Activated naive CD8-positive, alpha-beta T cell treated with anti-CD3 and anti-CD28 coated beads, Interleukin-2, amount 50 U/mL, for 16 hours (primary cell): Measurements from ENCODE around the gene C3orf33.
"Not testable (repeated sequence)": the region's sequence is repeated elsewhere in the genome, so short reads cannot be mapped to it uniquely, and the experiment has no call there.

Source experiments
- DNase-seq: peaks from one replicate; pipeline ENCODE4 v3.0.0-alpha.2; 2020; ENCODE audit warnings: low read depth, low spot score

C3orf33 gene, protein sequence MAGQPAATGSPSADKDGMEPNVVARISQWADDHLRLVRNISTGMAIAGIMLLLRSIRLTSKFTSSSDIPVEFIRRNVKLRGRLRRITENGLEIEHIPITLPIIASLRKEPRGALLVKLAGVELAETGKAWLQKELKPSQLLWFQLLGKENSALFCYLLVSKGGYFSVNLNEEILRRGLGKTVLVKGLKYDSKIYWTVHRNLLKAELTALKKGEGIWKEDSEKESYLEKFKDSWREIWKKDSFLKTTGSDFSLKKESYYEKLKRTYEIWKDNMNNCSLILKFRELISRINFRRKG

DNA sequence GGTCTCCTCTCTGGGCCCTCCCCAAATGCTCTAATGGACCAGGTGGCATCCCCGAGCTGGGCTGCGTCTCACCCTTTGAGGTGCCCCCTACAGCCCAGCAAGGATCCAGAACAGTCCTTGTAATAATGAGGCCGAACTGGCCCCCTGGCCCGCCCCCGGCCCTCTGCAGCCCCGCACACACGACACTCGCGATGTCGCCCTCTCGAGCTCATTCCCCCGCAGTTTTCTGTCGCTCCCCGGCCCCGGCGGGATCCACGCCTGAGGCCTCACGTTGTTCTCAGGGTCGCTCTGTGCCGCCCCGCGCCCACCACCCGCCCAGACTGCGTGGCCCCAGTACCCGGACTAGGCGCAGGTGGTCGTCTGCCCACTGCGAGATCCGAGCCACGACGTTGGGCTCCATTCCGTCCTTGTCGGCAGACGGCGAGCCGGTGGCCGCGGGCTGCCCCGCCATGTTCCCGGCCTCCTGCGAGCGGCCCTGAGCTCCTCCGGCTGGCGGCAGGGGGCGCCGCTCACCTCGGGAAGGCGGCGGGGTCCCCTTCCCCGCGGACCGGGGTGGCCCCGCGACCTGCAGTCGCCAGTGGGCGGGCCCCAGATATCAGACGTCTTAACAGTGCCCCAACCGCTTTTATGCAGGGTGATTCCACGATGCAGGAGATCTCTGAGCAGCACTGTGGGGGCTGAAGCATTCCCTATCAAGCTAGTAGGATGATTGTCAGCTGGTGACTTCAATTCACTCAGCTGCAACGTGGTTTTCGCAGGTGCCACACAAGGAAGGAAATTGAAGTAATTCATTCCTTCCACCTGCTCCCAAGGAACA lies at the start of gene C3orf33:
TSS of gene C3orf33 (minus strand) at position 477 of the 817 bp plus-strand sequence. CDS start at position 451, 26 bp downstream.
- peak; percentile 49 for DNase-seq

DNA sequence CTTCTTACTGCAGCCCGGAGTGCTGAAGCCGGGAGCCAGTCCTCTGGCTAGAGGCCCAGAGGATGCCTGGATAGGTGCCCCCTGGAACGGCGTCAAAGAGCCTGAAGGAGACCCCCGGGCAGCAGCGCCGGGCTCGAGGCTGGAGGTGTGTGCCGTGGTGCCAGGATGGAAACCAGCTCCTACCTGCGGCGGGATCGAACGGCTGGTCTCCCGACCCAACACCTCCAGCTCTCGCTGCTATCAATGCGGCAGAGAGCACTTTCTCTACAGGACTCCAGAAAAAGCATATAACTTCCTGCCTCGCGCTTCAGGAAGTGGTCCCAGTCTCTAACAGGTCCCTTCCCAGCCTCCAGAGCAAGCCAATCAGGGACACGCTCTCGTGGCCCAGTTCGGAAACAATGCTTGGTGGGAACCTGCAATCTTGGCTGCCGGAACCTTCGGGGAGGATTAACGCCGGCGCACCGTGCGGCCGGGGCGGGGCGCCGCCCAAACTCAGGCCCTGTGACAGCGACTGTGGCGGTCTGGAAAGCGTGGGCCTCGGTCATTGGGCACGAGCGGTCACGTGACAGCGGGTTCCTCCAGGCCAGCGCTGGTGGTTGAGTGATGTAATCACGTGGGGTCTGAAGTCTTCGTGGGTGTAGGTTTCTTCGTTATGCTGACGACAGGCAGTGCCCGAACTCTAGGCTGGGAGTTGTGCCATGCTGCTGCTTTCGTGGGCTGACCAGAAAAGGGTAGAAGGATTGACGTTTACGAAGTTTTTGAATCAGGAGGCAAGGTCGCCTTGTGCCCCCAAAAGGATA lies 48.3 kb upstream of the C3orf33 start, which contains the start of gene SLC33A1:
TSS of gene SLC33A1 (minus strand) at position 287 of the 800 bp plus-strand sequence. CDS start 430 bp downstream, outside the sequence.
- peak; percentile 96 for DNase-seq

DNA sequence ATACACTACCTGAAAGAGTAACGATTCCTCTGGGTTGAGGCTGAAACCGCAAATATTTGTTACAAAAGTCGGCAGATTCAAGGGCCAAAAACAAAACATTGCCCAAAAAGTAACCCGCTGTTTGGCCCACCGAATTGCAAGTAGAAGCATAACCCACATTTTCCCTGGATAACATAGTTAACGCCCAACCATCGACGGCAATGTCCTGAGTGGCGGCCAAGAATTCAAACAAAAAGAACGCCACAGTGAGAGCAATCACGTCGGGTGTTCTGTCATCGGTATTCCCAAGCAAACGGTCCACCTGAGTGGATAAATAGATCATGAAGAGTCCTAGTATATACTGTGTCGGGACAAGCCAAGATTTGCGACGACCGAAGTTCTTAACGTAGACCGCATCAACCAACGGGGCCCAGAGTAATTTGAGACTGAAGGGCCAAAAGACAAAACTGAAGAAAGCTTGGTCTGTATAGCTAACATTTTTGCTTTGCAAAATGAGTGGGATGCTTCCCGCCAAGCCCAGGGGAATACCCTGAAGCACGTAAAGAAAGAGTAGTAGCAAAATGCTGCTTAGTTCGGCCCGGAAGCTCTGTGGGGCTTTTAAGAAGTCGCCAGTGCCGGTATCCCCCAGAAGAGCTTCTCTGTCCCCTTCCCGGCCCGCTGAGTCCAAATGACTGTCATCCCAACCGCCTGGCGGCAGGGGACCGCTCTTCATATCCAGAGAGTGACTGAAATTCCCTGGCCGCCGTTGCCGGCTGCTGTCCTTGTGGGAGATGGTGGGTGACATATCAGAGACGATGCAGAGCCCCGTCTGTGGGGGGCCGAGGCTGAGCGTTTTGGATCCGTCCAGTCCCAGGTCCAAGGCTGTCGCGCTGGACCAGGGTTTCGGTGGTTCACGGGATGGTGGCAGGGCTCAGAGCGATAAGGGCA lies 47.4 kb upstream of the C3orf33 start:
- no peak for DNase-seq

DNA sequence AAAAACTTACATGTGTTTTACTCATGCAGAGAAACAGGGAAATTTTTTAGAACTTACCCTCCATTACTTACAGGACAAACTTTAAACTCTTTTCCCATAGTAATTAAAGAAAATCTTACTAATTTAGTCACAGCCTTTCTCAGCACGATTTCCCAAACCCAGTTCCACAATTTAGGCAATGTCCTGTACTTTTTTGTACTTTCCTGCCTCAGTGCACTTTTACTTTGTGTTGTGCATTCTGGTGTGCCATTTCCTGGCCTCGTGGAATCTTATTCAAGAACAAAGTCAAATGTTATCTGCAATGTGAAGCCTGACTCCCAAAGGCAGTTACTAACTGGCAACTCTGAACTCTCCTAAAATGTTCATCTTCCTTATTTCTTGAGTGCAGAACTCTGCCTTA lies 46.3 kb upstream of the C3orf33 start:
- DNase-seq = no peak

DNA sequence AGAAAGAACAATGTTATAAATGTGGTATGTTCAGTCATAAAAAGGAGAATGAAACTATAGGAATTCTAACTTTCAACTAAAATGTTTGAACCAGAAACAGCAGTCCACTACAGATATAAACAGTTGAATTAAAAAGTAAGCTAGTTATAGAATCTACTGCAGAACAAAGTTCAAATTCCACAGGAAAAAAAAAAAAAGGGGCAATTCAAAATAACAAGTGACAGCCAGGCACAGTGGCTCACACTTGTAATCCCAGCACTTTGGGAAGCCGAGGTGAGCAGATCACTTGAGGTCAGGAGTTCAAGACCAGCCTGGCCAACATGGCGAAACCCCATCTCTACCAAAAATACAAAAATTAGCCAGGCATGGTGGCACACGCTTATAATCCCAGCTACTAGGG lies 43.3 kb upstream of the C3orf33 start:
- not testable (repeated sequence) for DNase-seq

DNA sequence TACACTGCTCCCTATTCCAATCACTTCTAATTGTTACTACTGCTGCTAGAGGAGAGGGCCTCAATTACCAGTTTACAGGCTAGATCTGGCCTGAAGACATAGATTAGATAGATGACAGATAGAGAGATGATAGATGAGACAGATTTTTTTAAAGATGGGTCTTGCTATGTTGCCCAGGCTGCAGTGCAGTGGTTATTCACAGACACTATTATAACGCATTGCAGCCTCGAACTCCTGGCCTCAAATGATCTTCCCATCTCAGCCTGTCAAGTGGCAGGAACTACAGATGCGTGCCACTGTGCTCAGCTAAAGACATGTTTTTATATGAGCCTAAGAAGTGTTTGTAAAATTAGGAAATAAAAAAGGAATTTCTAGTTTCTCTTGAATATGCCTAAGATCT lies 41.9 kb upstream of the C3orf33 start:
- DNase-seq = no peak

DNA sequence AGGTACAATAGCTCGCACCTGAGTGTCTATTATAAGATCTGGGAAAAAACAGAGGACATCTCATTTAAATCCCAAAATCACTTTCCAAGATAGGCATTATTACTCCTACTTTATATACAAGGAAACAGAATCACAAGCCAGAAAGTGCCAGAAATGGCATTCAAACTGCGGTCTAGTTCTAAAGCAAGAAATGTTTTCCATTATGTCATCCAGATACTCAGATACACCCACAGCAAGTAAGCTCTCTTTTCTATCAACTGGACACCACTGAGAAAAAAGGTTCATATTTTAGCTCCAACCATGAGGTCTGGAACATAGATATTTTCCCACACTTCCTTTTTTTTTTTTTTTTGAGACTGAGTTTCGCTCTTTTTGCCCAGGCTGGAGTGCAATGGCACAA lies 40.0 kb upstream of the C3orf33 start:
- no peak for DNase-seq

DNA sequence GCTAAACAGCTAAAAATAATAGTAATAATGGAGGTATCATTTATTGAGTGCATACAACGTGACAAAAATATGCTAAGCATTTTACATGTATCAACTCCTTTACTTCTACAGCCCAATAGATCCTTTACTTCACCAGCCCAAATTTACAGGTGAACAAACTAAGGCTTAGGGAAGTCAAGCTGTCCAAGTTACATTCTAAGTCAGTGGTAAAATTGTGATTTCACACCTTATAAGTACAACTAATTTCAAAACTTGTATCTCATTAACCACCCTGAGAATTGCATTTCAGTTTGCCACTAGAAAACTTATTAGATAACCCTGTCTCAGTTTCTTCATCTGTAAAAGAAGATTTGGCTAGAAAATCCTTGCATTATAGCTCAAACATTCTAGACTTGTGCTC lies 37.5 kb upstream of the C3orf33 start:
- no peak for DNase-seq

DNA sequence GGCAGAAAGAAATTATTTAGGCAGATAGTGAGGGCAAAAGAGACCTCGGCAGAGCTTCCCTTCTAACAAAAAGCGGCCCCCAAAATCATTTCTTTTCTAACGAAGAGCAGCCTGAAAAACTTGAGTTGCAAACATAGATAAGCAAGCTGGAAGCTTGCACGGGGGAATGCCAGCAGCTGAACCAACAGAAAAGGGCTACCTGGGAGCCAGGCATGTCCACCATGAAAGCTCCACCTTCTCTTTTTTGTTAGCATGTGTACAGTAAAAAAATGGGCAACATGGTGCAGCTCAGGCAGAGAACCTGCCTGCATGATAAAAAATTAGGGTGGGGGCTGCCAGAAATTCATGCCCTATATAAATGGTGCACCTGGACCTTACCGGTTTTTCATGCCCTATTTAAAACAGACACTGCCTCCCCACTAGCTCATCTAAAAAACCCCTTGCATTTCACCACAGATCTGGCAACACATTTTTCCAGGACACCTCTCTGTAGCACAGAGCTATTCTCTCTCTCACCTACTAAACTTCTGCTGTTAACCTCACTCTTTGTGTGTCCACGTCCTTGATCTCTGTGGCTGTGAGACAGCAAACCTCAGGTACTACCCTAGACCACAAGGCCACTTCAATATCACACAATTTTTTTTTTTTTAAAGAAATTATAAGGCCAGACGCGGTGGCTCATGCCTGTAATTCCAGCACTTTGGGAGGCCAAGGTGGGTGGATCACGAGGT lies 29.4 kb upstream of the C3orf33 start:
- DNase-seq = no peak

DNA sequence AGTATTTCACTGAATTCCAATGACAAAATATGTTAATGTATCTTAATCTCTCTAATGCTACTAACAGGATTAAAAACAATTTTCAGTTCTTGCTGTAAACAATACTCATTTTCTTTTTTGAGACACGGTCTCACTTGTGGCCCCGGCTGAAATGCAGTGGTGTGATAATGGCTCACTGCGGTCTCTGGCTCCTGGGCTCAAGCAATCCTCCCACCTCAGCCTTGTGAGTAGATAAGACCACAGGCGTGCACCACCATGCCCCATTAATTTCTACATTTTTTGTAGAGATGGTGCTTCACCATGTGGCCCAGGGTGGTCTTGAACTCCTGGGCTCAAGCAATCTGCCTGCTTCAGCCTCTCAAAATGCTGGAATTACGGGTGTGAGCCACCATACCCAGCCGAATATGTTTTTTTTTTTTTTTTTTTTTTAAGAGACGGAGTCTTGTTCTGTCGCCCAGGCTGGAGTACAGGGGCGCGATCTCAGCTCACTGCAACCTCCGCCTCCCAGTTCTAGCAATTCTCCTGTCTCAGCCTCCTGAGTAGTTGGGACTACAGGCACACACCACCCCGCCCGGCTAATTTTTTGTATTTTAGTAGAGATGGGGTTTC lies 22.5 kb upstream of the C3orf33 start:
- DNase-seq = not testable (repeated sequence)

DNA sequence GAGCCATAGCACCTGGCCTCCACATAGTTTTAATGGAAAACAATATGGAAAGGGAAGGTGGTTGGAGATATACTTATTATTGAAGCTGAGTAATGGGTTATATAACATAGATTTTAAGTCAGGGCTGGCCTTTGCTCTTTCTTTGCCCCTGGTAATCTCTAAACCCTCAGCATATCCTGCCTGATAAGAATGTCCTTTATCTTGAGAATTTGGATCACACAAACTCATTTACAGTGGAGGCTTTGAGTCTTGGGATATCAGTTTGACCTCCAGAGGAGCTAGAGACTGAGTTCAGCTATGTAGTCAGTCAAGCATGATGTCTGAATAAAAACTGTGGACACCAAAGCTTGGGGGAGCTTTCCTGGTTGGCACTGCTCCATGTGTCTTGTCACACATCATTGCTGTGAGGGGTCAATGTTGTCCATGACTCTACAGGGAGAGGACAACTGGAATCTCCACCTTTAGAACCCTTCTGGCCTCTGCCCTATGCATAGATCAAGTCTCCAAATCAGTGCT lies 9.0 kb upstream of the C3orf33 start:
- no peak for DNase-seq

DNA sequence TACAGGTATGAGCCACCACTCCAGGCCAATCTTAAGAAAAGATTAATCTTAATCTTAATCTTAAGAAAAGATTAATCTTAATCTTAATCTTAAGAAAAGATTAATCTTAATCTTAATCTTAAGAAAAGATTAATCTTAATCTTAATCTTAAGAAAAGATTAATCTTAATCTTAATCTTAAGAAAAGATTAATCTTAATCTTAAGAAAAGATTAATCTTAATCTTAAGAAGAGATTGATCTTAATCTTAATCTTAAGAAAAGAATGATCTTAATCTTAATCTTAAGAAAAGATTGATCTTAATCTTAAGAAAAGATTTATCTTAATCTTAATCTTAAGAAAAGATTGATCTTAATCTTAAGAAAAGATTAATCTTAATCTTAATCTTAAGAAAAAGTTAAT lies 7.1 kb upstream of the C3orf33 start:
- not testable (repeated sequence) for DNase-seq

DNA sequence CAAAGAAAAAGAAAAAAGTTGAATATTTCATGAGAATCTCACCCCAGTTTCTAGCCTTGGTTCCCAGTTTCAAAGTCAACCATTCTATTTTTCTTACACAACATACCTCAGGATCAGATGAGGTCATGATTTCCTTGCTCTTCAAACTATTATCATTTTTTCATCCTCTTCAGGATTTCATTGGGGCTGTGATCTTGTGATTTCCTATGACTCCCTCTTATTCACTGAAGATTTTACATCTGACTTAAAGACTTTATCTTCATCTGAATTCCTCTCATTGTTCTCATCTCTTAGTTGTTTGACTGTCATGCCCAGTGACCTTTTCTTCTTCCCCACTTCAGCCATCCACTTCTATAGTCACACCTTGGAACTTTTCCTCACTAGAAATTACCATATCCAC lies 3.1 kb upstream of the C3orf33 start:
- DNase-seq = no peak

DNA sequence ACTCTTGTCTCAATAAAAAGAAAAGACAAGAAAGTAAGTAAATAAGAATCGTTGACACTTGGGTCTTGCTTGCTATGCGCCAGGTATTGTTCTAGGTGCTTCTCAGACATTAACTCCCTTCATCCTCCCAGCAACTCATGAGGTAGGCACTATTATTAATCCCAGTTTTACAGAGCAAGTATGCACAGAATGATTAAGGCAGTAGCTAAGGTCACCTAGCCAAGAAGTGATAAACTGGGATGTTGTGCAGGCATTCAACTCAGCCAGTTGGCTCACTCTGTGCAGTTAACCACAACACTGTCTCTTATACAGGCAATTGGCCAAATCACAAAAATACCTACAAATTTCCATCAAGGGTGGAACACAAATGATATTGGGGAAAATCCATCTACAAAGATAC lies 1.7 kb upstream of the C3orf33 start:
- no peak for DNase-seq

DNA sequence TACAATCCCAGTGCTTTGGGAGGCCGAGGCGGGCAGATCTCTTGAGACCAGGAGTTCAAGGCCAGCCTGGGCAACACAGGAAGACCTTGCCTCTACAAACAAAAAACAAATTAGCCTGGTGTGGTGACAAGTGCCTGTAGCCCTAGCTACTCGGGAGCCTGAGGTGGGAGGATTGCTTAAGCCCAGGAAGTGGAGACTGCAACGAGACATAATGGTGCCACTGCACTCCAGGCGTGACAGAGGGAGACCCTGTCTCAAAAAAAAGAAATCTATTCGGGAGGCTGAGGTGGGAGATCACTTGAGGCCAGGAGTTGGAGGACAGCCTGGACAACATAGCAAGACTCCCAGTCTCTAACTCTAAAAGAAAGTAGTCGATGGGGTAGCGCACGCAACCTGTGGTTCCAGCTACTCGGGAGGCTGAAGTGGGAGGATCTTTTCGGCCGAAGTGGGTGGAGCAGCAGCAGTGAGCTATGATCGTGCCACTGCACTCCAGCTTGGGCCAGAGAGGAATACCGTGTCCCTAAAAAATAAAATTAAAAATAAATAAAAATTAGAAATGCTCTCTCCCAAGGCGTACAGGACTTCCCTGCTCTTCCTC lies 775 bp downstream of the C3orf33 start:
- no peak for DNase-seq

DNA sequence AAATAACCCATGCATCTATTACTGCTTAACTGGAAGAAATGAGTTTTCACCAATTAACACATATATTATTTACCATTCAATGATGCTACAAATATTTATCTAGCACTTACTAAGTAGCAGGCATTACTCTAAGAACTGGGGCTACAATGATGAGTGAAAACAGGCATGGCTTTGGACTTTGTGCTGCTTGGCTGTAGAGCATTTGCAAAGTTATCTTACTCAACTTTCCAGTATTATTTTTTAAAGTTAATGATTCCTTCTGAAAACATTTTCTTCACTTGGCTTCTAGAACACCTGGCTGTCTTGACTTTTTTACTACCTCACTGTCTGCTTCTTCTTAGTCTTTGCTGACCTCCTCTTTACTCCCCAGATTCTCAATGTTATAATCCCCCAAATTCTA lies 1.8 kb downstream of the C3orf33 start:
- no peak for DNase-seq

DNA sequence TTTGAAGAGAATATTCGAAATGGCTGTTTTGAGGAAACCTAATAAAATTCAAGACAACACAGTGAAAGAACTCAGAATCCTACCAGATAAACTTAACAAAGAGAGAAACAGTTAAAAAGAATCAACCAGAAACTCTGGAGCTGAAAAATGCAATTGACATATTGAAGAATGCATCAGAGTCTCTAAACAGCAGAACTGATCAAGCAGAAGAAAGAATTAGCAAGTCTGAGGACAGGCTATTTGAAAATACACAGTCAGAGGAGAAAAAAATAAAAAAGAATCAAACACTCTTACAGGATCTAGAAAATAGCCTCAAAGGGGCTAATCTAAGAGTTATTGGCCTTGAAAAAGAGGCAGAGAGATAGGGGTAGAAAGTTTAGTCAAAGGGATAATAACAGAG lies 13.5 kb downstream of the C3orf33 start:
- DNase-seq = no peak

DNA sequence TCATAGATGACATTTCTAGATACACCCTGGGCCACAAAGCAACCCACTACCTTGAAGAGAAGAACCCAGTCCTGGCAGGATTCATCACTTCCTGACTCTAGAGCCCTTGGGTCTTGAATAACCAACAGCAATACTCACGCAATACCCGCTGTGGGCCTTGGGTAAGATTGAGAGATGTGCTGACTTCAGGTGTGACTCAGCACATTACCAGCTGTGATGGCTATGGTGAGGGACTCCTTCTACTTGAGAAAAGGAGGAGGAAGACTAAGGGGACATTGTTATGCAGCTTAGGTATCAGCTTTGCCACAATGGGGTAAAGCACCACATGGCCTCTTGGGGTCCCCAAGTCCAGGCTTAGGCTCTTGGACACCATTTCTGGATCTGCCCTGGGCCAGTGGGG lies 14.9 kb downstream of the C3orf33 start:
- DNase-seq = no peak

DNA sequence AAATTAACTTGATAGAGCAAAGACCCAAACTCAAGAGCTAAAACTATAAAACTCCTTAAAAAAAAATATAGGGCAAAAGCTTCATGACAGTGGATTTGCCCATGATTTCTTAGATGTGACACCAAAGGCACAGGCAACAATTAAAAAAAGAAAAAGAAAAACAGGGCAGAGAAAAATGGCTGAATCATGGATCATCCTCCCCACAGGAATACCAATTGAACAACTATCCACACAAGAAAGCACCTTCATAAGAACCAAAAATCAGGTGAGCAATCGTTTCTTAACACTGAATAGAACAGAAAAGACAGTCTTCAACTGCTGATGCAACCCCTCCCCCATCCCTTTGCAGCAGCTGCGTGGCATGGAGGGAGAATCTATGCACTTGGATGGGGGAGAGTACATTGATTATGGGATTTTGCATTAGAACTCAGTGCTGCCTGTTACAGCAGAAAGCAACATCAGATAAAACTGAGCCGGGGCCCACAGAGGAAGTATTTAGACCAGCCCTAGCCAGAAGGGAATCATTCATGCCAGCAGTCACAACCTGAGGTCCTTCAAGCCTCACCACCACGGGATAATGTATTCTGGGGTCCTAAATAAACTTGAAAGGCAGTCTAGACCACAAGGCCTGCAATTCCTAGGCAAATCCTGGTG lies 15.7 kb downstream of the C3orf33 start:
- DNase-seq = no peak
